Activated T-helper 2 cell treated with anti-CD3 and anti-CD28 coated beads, Interferon-gamma antibody, Interleukin-2, Interleukin-4, amounts not matched to agents 10 μg/mL and 5 μg/mL and 100 μg/mL, durations not matched to agents 14 hours and 24 hours and 36 hours (primary cell): ENCODE measurements around the gene NPTN. TPM values are rescaled to one million over a fixed set of nuclear protein-coding genes. Genes with fewer than 3 reads are reported as not detected.

Source experiments
- total RNA-seq: library from RNA; stranded (reverse); gene quantifications from 2 replicates; pipeline ENCODE4 v1.2.3, GENCODE V29; 2022

The NPTN gene
- total RNA-seq, 1 donor from 2014 or later, result 76.6 TPM

Other genes with a start within 250 kb of the NPTN start
- not detected in 2 replicates for gene REC114, start 190.2 kb downstream of the NPTN start, total RNA-seq
- gene CD276, start 51.0 kb upstream of the NPTN start, total RNA-seq, result 16.7 and 17.0 TPM in 2 replicates
- not detected in 2 replicates for gene INSYN1, start 120.0 kb upstream of the NPTN start, total RNA-seq
- gene TBC1D21, start 240.2 kb upstream of the NPTN start, total RNA-seq, result not detected in 2 replicates